Tibial nerve (tissue), 4 donors: ENCODE data around the gene PSMB3.

Experiments used
- EP300 ChIP-seq, 2 donors: sonication (generic); formaldehyde crosslinking; IDR thresholded peaks; one replicate each; pipeline ENCODE4 v1.6.1; 2017; ENCODE audit warnings: antibody characterized with exemption in 2 of 2, mild to moderate bottlenecking in 1 of 2
- TF ChIP-seq, protein P1 (sequence below), 5 experiments: fragments of 200-600 bp in 3 of 5; fragments of 450-650 bp in 2 of 5; sonication (generic) in 3 of 5; IDR thresholded peaks; one replicate each; pipeline ENCODE4 v1.5.1; 2016 to 2019; ENCODE audit warnings: antibody characterized with exemption in 5 of 5, mild to moderate bottlenecking in 3 of 5, moderate library complexity in 2 of 5

DNA sequence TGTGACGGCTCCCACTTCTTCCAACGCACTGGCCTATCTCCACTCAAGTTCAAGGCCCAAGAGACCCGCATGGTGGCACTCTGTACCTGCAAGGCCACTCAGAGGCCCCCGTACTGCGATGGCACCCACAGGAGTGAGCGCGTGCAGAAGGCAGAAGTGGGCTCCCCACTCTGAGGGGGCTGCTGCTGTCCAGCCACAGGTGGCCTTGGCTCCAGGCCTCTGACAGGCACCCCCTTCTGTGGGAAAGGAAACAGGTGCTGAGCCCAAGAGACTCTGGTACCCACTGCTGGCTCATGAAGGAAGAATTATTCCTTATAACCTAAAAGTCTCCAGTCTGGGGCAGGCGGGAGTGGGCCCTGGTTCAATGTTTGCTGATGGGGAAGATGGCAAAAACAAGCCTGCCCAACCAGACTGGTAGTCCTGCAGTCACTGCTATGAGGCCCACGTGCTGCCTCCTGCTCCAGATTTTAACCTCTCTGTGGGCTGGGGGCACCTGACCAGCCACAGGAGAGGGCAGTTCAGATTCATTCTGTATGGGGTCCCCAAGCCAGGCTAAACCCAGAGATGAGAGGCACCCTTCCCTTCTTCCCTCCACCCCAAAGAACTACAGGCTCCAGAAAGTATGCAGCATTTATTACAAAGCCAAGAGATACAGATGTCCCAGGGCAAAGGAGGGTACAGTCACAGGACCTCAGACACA is 19.1 kb upstream of the PSMB3 start:
- TF ChIP-seq, protein P1, sequence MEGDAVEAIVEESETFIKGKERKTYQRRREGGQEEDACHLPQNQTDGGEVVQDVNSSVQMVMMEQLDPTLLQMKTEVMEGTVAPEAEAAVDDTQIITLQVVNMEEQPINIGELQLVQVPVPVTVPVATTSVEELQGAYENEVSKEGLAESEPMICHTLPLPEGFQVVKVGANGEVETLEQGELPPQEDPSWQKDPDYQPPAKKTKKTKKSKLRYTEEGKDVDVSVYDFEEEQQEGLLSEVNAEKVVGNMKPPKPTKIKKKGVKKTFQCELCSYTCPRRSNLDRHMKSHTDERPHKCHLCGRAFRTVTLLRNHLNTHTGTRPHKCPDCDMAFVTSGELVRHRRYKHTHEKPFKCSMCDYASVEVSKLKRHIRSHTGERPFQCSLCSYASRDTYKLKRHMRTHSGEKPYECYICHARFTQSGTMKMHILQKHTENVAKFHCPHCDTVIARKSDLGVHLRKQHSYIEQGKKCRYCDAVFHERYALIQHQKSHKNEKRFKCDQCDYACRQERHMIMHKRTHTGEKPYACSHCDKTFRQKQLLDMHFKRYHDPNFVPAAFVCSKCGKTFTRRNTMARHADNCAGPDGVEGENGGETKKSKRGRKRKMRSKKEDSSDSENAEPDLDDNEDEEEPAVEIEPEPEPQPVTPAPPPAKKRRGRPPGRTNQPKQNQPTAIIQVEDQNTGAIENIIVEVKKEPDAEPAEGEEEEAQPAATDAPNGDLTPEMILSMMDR (IDR thresholded peaks at IDR 0.05) = no peak
- no peak for TF ChIP-seq EP300 (IDR thresholded peaks at IDR 0.05)
